Measurements from ENCODE around the gene HOXB3. TPM values are rescaled to one million over a fixed set of nuclear protein-coding genes. Genes with fewer than 3 reads are reported as not detected.

Gene HOXB3
- polyA plus RNA-seq, 1 of the 3 experiments (the other 2 are of a cell fraction): 0.46 TPM

DNA sequence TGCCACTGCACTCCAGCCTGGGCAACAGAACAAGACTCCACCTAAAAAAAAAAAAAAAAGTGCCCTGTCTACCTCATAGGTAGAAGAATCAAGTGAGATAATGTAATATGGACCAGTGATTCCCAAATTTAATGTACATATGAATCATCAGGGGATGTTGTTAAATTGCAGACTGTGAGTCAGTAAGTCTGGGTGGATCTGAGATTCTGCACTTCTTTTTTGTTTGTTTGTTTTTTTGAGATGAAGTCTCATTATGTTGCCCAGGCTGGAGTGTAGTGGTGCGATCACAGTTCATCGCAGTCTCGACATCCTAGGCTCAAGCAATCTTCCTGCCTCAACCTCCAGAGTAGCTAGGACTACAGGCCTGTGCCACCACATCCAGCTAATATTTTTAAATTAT lies 90.8 kb downstream of the HOXB3 start:
- TF ChIP-seq GATA2 (CRISPR knock-in tag; IDR thresholded peaks at IDR 0.05): no peak
- no peaks in the 10 kb centered on the region for H3K79me2 ChIP-seq (ENCODE audit: insufficient read depth)
- ChIA-PET CTCF (interaction anchor here (1.0 to 1.5 kb wide), 2 partner anchors 94 to 119 kb away, joined by 3 read pairs; no protein-coding TSS in a partner anchor), POLR2A (no interaction called here)
- peaks cover 5% of the 10 kb centered on the region for H3F3A ChIP-seq (replicated peaks; ENCODE audit: insufficient read depth)
- no peaks in the 10 kb centered on the region for H4K20me1 ChIP-seq (ENCODE audit: insufficient read depth)
- peaks cover 59% of the 10 kb centered on the region for H3K27me3 ChIP-seq (ENCODE audit: insufficient read depth)
- no peaks in the 10 kb centered on the region for H3K9me2 ChIP-seq
- H3K36me3 ChIP-seq (replicated peaks in 1 of 2; ENCODE audit: control insufficient read depth in 1 of 2, insufficient read depth in 2 of 2, low read length in 1 of 2): no peaks in the 10 kb centered on the region
- H3K9me3 ChIP-seq: no peaks in the 10 kb centered on the region
- H2AFZ ChIP-seq (ENCODE audit: low read depth): no peak overlapping the region
- no peak overlapping the region for H3K27ac ChIP-seq (ENCODE audit: low read depth in 2 of 2, low read length in 1 of 2)
- no peaks in the 10 kb centered on the region for H3K4me1 ChIP-seq (ENCODE audit: control insufficient read depth in 1 of 2, insufficient read depth in 2 of 2, low read depth in 1 of 2, low read length in 1 of 2)
- no peak overlapping the region for H3K4me3 ChIP-seq (ENCODE audit: low read depth in 2 of 2, low read length in 1 of 2)
- WGBS (ENCODE audit: low lambda C conversion rate): 91% methylated on average over 3 of the region's 3 CpGs
- H3K4me2 ChIP-seq: no peak overlapping the region
- no peak overlapping the region for H3K9ac ChIP-seq
- no peak for DNase-seq

Small RNAs within 50 kb of the gene (small RNA-seq; reads per million reads assigned to genes)
- 0 reads per million in 7 experiments for gene MIR196A1

Other genes starting within 250 kb of the HOXB3 start
- gene SKAP1, start 160.0 kb downstream of the HOXB3 start, polyA plus RNA-seq (2012; rRNA removed): not detected in 2 replicates
- not detected in 2 replicates for gene HOXB1, start 59.2 kb downstream of the HOXB3 start, polyA plus RNA-seq (2012; rRNA removed)
- 1.2 and 1.9 TPM in 2 replicates for gene HOXB2, start 45.1 kb downstream of the HOXB3 start, polyA plus RNA-seq (2012; rRNA removed)
- gene HOXB4, start 11.9 kb downstream of the HOXB3 start, polyA plus RNA-seq (2012; rRNA removed): 0.03 TPM in 2 replicates
- not detected in 2 replicates for gene HOXB5, start 3.5 kb upstream of the HOXB3 start, polyA plus RNA-seq (2012; rRNA removed)
- gene HOXB6, start 14.7 kb upstream of the HOXB3 start, polyA plus RNA-seq (2012; rRNA removed): not detected in 2 replicates
- gene HOXB7, start 20.8 kb upstream of the HOXB3 start, polyA plus RNA-seq (2012; rRNA removed): not detected in 2 replicates
- not detected in 2 replicates for gene HOXB8, start 25.1 kb upstream of the HOXB3 start, polyA plus RNA-seq (2012; rRNA removed)
- not detected in 2 replicates for gene HOXB9, start 36.1 kb upstream of the HOXB3 start, polyA plus RNA-seq (2012; rRNA removed)
- gene PRAC1, start 132.3 kb upstream of the HOXB3 start, polyA plus RNA-seq (2012; rRNA removed): not detected in 2 replicates
- gene PRAC2, start 132.9 kb upstream of the HOXB3 start, polyA plus RNA-seq (2012; rRNA removed): not detected in 2 replicates
- not detected in 2 replicates for gene HOXB13, start 138.5 kb upstream of the HOXB3 start, polyA plus RNA-seq (2012; rRNA removed)
- gene TTLL6, start 227.0 kb upstream of the HOXB3 start, polyA plus RNA-seq (2012; rRNA removed): 3.1 and 5.1 TPM in 2 replicates
- gene CALCOCO2, start 240.8 kb upstream of the HOXB3 start, polyA plus RNA-seq (2012; rRNA removed): 49.9 and 67.7 TPM in 2 replicates